Sigmoid colon (tissue), 4 donors: Measurements from ENCODE around the gene HOXC9.

Source experiments
- CTCF ChIP-seq, 4 experiments: fragments of 450-650 bp in 3 of 4; fragments of 200-600 bp in 1 of 4; IDR thresholded peaks; one replicate each; pipeline ENCODE4 v1.5.1; 2016 to 2019; ENCODE audit warnings: antibody characterized with exemption in 4 of 4, mild to moderate bottlenecking in 3 of 4, moderate library complexity in 2 of 4
- EP300 ChIP-seq, 4 donors: sonication (generic); formaldehyde crosslinking; IDR thresholded peaks; one replicate each; pipeline ENCODE4 v1.6.1; 2017; ENCODE audit warnings: antibody characterized with exemption in 4 of 4
- POLR2A ChIP-seq, 2 donors: fragments of 450-650 bp; IDR thresholded peaks; one replicate each; pipeline ENCODE4 v1.6.1; 2016; ENCODE audit warnings: antibody characterized with exemption in 2 of 2, mild to moderate bottlenecking in 2 of 2, moderate library complexity in 2 of 2
- POLR2AphosphoS5 ChIP-seq, 4 donors: sonication (generic); formaldehyde crosslinking; IDR thresholded peaks; one replicate each; pipeline ENCODE4 v1.6.1; 2017; ENCODE audit warnings: antibody characterized with exemption in 4 of 4

- TF ChIP-seq CTCF (IDR thresholded peaks at IDR 0.05) (no peak), POLR2AphosphoS5 (IDR thresholded peaks at IDR 0.05) (no peak), EP300 (IDR thresholded peaks at IDR 0.05) (no peak), POLR2A (IDR thresholded peaks at IDR 0.05) (no peak)
Observed at GRCh38 chr12:53952335-53952694, 47.6 kb upstream of the HOXC9 start.
